Adrenal gland (tissue), 12 donors: Measurements from ENCODE around the gene IFT27. TPM values are rescaled to one million over a fixed set of nuclear protein-coding genes. Genes with fewer than 3 reads are reported as not detected.

Experiments used
- DNase-seq, 7 donors: peaks; one replicate each; pipeline ENCODE4 v3.0.0-alpha.2; 2019 to 2020
- H3K27ac ChIP-seq, 5 donors: fragments of 200-600 bp; sonication (generic) in 4 of 5; 1 replicate in 3 of 5; 2 replicates in 2 of 5; pipeline versions ENCODE4 v1.5.1 to v1.8.0; 2016 to 2020; ENCODE audit warnings: mild to moderate bottlenecking in 1 of 5
- H3K27me3 ChIP-seq: fragments of 200-600 bp; 2 replicates; pipeline ENCODE4 v1.8.0; 2021
- H3K36me3 ChIP-seq, 2 donors: fragments of 200-600 bp; replicated peaks in 1 of 2; 1 replicate in 1 of 2; 2 replicates in 1 of 2; pipeline versions ENCODE4 v1.5.1 to v1.8.0; 2018 to 2022
- H3K4me1 ChIP-seq, 2 donors: fragments of 200-600 bp; replicated peaks in 1 of 2; 1 replicate in 1 of 2; 2 replicates in 1 of 2; pipeline versions ENCODE4 v1.5.1 to v1.8.0; 2018 to 2021
- H3K4me3 ChIP-seq, 4 donors: fragments of 200-600 bp; sonication (generic) in 3 of 4; one replicate each; pipeline ENCODE4 v1.5.1; 2016 to 2018
- H3K9me3 ChIP-seq, 3 donors: fragments of 200-600 bp; sonication (generic) in 1 of 3; replicated peaks in 1 of 3; 1 replicate in 2 of 3; 2 replicates in 1 of 3; pipeline versions ENCODE4 v1.5.1 to v1.8.0; 2016 to 2021
- CTCF ChIP-seq, 6 experiments: fragments of 450-650 bp in 4 of 6; fragments of 200-600 bp in 2 of 6; sonication (generic) in 1 of 6; IDR thresholded peaks; 1 replicate in 5 of 6; 2 replicates in 1 of 6; pipeline versions ENCODE4 v1.5.1 to v1.8.0; 2016 to 2021; ENCODE audit warnings: antibody characterized with exemption in 6 of 6, mild to moderate bottlenecking in 2 of 6, moderate library complexity in 1 of 6
- POLR2A ChIP-seq, 2 donors: fragments of 450-650 bp; IDR thresholded peaks; one replicate each; pipeline ENCODE4 v1.6.1; 2017; ENCODE audit warnings: antibody characterized with exemption in 2 of 2, mild to moderate bottlenecking in 2 of 2, moderate library complexity in 1 of 2
- WGBS, 4 donors: extraction: QIAGEN DNeasy Blood & Tissue Kit in 2 of 4; methylation state at CpG; one replicate each; pipeline versions ENCODE4 v1.1.5 to v1.1.7; 2013 to 2017; 5-methylcytosine and 5-hydroxymethylcytosine counted together
- intact Hi-C, 2 donors: fragments of 100-400 bp; cut with DNase I; formaldehyde crosslinking; loops; one replicate each; pipeline versions ENCODE4 v1.14.1 to v1.15.0; 2022 to 2023
- polyA plus RNA-seq, 3 donors: library from polyadenylated mRNA; stranded (reverse); fragments of 200-250 nt in 2 of 3; fragments of 350-450 nt in 1 of 3; fragmentation: Illumina TruSeq in 1 of 3; extraction: RNeasy Lipid Tissue Mini Kit (QIAGEN cat#74804) in 1 of 3; gene quantifications; one replicate each; pipeline ENCODE4 v1.2.3, GENCODE V29; 2013 to 2014
- total RNA-seq, 9 donors: library from RNA; depleted of rRNA in 4 of 9; stranded (reverse); fragments of >200 nt in 4 of 9; fragments of 120-200 nt in 1 of 9; fragmentation: NEBNext Ultra II Directional in 1 of 9; extraction: Animal tissue kit (Norgen Biotek cat#: 25700) in 1 of 9; gene quantifications; one replicate each; pipeline versions ENCODE4 v1.1.0 to v1.2.4, GENCODE V29; 2013 to 2023
- donor health status: healthy with polysubstance abuse.
- donor health status: Bipolar disorder and iron deficiency.
- donor health status: DM: yes; HTN: yes; CAD: no.
- donor health status: DM: no; HTN: no; CAD: no.
- donor health status: DM: no; HTN: no; CAD: no.
- donor health status: DM: yes; HTN: yes; CAD: no.

The IFT27 gene
- total and polyA plus RNA-seq, 12 donors: 9.4 to 78.4 (median 37.7) TPM

GRCh38 chr22:36764641-36765040 is 11.3 kb downstream of the IFT27 start:
- H3K4me1 ChIP-seq: no peaks in the 10 kb centered on the region
- intact Hi-C loops: no loop called here
- no peaks in the 10 kb centered on the region for H3K9me3 ChIP-seq
- H3K27me3 ChIP-seq: no peaks in the 10 kb centered on the region
- DNase-seq: no peak
- H3K36me3 ChIP-seq: no peaks in the 10 kb centered on the region
- TF ChIP-seq CTCF (IDR thresholded peaks at IDR 0.05): no peak
- no peak for TF ChIP-seq POLR2A (IDR thresholded peaks at IDR 0.05)
- no peak overlapping the region for H3K4me3 ChIP-seq
- WGBS, 4 donors: 92 to 96% (median 94%) methylated on average over 6 of the region's 6 CpGs
- H3K27ac ChIP-seq: no peak overlapping the region

- no peaks in the 10 kb centered on the region for H3K9me3 ChIP-seq
- 89 to 92% (median 90%) methylated on average over 9 of the region's 9 CpGs for WGBS, 4 donors
- H3K27me3 ChIP-seq: no peaks in the 10 kb centered on the region
- peak in 1 of 7 donors; percentile 0 for DNase-seq
- intact Hi-C loops: no loop called here
- H3K4me3 ChIP-seq: no peak overlapping the region
- no peaks in the 10 kb centered on the region for H3K4me1 ChIP-seq
- TF ChIP-seq CTCF (IDR thresholded peaks at IDR 0.05) (no peak), POLR2A (IDR thresholded peaks at IDR 0.05) (no peak)
- no peaks in the 10 kb centered on the region for H3K36me3 ChIP-seq
- H3K27ac ChIP-seq: no peak overlapping the region
Observed at GRCh38 chr22:36764060-36764459, 11.9 kb downstream of the IFT27 start.

- WGBS, 4 donors: 88 to 94% (median 91%) methylated on average over 6 to 8 of the region's 8 CpGs
- Histone ChIP-seq H3K9me3 (no peaks in the 10 kb centered on the region), H3K36me3 (no peaks in the 10 kb centered on the region), H3K27me3 (no peaks in the 10 kb centered on the region), H3K4me1 (no peaks in the 10 kb centered on the region), H3K27ac (no peak overlapping the region), H3K4me3 (no peak overlapping the region)
- TF ChIP-seq CTCF (IDR thresholded peaks at IDR 0.05): no peak
- TF ChIP-seq POLR2A (IDR thresholded peaks at IDR 0.05): no peak
- peak in 1 of 7 donors; percentile 1 for DNase-seq
- intact Hi-C loops: no loop called here
Observed at GRCh38 chr22:36763576-36763975, 12.3 kb downstream of the IFT27 start.

- DNase-seq: peak in 1 of 7 donors; percentile 8
- intact Hi-C loops: no loop called here
- no peak overlapping the region for H3K27ac ChIP-seq
- WGBS, 4 donors: 85 to 90% (median 88%) methylated on average over 2 to 17 of the region's 17 CpGs
- H3K4me1 ChIP-seq: no peaks in the 10 kb centered on the region
- no peaks in the 10 kb centered on the region for H3K36me3 ChIP-seq
- H3K4me3 ChIP-seq: no peak overlapping the region
- TF ChIP-seq POLR2A (IDR thresholded peaks at IDR 0.05): no peak
- TF ChIP-seq CTCF (IDR thresholded peaks at IDR 0.05): no peak
- H3K27me3 ChIP-seq: no peaks in the 10 kb centered on the region
- H3K9me3 ChIP-seq: no peaks in the 10 kb centered on the region
Observed at GRCh38 chr22:36762687-36763260, 13.1 kb downstream of the IFT27 start.
